Fibroblast of lung (primary cell): ENCODE results near the gene CLEC16A. TPM values are rescaled to one million over a fixed set of nuclear protein-coding genes. Genes with fewer than 3 reads are reported as not detected.

ENCODE experiments used
- DNase-seq, 2 donors: peaks; one replicate each; pipeline versions ENCODE4 v3.0.0 to v3.0.0-alpha.2; 2010; ENCODE audit warnings: low read depth in 2 of 2
- H2AFZ ChIP-seq: 2 replicates; pipeline ENCODE4 v1.5.1; 2012; ENCODE audit warnings: low read length, control low read depth, inconsistent platforms
- H3K27ac ChIP-seq: 2 replicates; pipeline ENCODE4 v1.5.1; 2011; ENCODE audit warnings: low read length, control low read depth; ENCODE audit not compliant: insufficient read depth
- H3K27me3 ChIP-seq: 2 replicates; pipeline ENCODE4 v1.5.1; 2011; ENCODE audit warnings: mild to moderate bottlenecking, low read length; ENCODE audit not compliant: control insufficient read depth, insufficient read depth
- H3K36me3 ChIP-seq: 2 replicates; pipeline ENCODE4 v1.5.1; 2011; ENCODE audit warnings: low read length; ENCODE audit not compliant: control insufficient read depth, insufficient read depth
- H3K4me1 ChIP-seq: 2 replicates; pipeline ENCODE4 v1.5.1; 2011; ENCODE audit warnings: low read length; ENCODE audit not compliant: control insufficient read depth, insufficient read depth; ENCODE audit errors: extremely low read depth
- H3K4me2 ChIP-seq: 2 replicates; pipeline ENCODE4 v1.5.1; 2011; ENCODE audit warnings: low read length, control low read depth; ENCODE audit not compliant: insufficient read depth; ENCODE audit errors: extremely low read depth
- H3K4me3 ChIP-seq, 4 experiments: fragments of 200-600 bp in 1 of 4; sonication (generic) in 1 of 4; replicated peaks in 1 of 4; 2 replicates each; pipeline ENCODE4 v1.5.1; 2011 to 2016; ENCODE audit warnings: low read length in 4 of 4, low read depth in 3 of 4, mild to moderate bottlenecking in 3 of 4, control low read depth in 2 of 4, inconsistent platforms in 1 of 4, mixed read lengths in 1 of 4; ENCODE audit not compliant: insufficient read depth in 1 of 4; ENCODE audit errors: control extremely low read depth in 1 of 4
- H3K79me2 ChIP-seq: 2 replicates; pipeline ENCODE4 v1.5.1; 2012; ENCODE audit warnings: mild to moderate bottlenecking, low read length, inconsistent platforms; ENCODE audit not compliant: control insufficient read depth, insufficient read depth
- H3K9ac ChIP-seq: 2 replicates; pipeline ENCODE4 v1.5.1; 2011; ENCODE audit warnings: mild to moderate bottlenecking, low read length, control low read depth; ENCODE audit not compliant: insufficient read depth
- H3K9me3 ChIP-seq: 2 replicates; pipeline ENCODE4 v1.5.1; 2012; ENCODE audit warnings: low read depth, low read length; ENCODE audit not compliant: control insufficient read depth, insufficient read depth
- H4K20me1 ChIP-seq: 2 replicates; pipeline ENCODE4 v1.5.1; 2011; ENCODE audit warnings: low read length; ENCODE audit not compliant: control insufficient read depth, insufficient read depth; ENCODE audit errors: extremely low read depth
- EZH2 ChIP-seq: IDR thresholded peaks from 2 replicates; pipeline ENCODE4 v1.5.1; 2012; ENCODE audit warnings: low read length, control low read depth, mild to moderate bottlenecking; ENCODE audit errors: missing control alignments
- polyA plus RNA-seq, 2 donors: library from polyadenylated mRNA; depleted of rRNA in 1 of 2; stranded (reverse) in 1 of 2; unstranded in 1 of 2; fragments of >200 nt; gene quantifications; 2 replicates each; pipeline ENCODE4 v1.2.1, GENCODE V29; 2011 to 2012; ENCODE audit warnings: missing spikeins in 1 of 2
- total RNA-seq: library from RNA; depleted of rRNA; stranded (reverse); fragments of >200 nt; gene quantifications from 2 replicates; pipeline ENCODE4 v1.2.1, GENCODE V29; 2014
- TF ChIP-seq, protein P1 (sequence below), 2 donors: IDR thresholded peaks in 1 of 2; conservative IDR thresholded peaks in 1 of 2; 1 replicate in 1 of 2; 2 replicates in 1 of 2; pipeline ENCODE4 v1.5.1; 2011 to 2012; ENCODE audit warnings: low read length in 2 of 2, control low read depth in 1 of 2, inconsistent platforms in 1 of 2, low read depth in 1 of 2, mild to moderate bottlenecking in 1 of 2

CLEC16A gene
- total and polyA plus RNA-seq, 2 donors (not counting 1 experiment from before 2014, with no cell fraction given): 9.1 to 22.0 TPM

DNA sequence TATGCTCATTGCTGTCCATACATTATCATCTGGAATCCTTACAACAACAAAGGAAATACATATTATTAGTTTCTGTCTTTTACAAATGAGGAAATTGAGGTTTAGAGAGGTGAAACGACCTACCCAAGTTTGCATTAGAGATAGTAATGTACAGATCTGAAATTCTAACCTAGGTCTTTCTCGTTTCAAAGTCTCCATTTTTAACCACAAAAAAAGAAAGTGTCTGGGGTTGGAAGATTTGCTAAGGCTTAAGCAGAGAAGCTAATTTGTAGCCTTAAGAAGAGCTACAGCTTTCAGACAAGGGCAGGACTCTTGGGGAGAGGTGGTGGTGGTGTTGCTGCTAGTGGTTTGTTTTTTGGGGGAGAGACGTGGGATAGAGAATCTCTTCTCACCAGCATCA is 48.2 kb upstream of the CLEC16A start:
- Histone ChIP-seq H3K9me3 (no peaks in the 10 kb centered on the region), H4K20me1 (no peaks in the 10 kb centered on the region), H3K27me3 (no peaks in the 10 kb centered on the region), H3K4me2 (no peak overlapping the region), H3K9ac (no peak overlapping the region), H3K4me1 (no peaks in the 10 kb centered on the region), H3K27ac (no peak overlapping the region), H2AFZ (no peak overlapping the region), H3K79me2 (no peaks in the 10 kb centered on the region), H3K4me3 (no peak overlapping the region), H3K36me3 (no peaks in the 10 kb centered on the region)
- no peak for DNase-seq
- no peak for TF ChIP-seq EZH2
- TF ChIP-seq, protein P1, sequence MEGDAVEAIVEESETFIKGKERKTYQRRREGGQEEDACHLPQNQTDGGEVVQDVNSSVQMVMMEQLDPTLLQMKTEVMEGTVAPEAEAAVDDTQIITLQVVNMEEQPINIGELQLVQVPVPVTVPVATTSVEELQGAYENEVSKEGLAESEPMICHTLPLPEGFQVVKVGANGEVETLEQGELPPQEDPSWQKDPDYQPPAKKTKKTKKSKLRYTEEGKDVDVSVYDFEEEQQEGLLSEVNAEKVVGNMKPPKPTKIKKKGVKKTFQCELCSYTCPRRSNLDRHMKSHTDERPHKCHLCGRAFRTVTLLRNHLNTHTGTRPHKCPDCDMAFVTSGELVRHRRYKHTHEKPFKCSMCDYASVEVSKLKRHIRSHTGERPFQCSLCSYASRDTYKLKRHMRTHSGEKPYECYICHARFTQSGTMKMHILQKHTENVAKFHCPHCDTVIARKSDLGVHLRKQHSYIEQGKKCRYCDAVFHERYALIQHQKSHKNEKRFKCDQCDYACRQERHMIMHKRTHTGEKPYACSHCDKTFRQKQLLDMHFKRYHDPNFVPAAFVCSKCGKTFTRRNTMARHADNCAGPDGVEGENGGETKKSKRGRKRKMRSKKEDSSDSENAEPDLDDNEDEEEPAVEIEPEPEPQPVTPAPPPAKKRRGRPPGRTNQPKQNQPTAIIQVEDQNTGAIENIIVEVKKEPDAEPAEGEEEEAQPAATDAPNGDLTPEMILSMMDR (conservative IDR thresholded peaks at IDR 0.05 in 1 of 2, IDR thresholded peaks at IDR 0.05 in 1 of 2; ENCODE audit: low read depth in 1 of 2, low read length in 2 of 2): no peak

DNA sequence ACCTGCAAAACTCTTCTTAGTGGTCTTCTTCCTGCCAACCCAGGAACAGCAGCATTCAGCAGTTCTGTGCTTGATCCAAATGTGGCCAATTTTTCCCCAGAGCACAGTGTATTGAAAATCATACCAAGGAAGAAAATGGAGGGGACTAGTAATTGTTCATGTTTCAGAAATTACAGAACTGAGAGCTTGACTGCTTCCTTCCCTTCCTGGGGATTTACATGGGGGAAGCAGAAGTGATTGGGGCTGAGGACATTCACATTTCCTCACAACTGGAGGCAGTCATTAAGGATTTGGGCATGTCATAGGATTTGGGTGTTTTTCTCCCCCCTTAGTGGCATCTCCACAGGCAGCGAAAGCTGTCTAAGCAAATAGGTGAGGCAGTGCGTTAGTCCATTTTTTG is 47.6 kb upstream of the CLEC16A start:
- Histone ChIP-seq H3K4me3 (no peak overlapping the region), H3K79me2 (no peaks in the 10 kb centered on the region), H3K9ac (no peak overlapping the region), H3K27ac (no peak overlapping the region), H3K4me1 (no peaks in the 10 kb centered on the region), H3K36me3 (no peaks in the 10 kb centered on the region), H2AFZ (no peak overlapping the region), H3K4me2 (no peak overlapping the region), H4K20me1 (no peaks in the 10 kb centered on the region), H3K9me3 (no peaks in the 10 kb centered on the region), H3K27me3 (no peaks in the 10 kb centered on the region)
- TF ChIP-seq, protein P1 (conservative IDR thresholded peaks at IDR 0.05 in 1 of 2, IDR thresholded peaks at IDR 0.05 in 1 of 2; ENCODE audit: low read depth in 1 of 2, low read length in 2 of 2): no peak
- no peak for TF ChIP-seq EZH2
- DNase-seq: no peak

DNA sequence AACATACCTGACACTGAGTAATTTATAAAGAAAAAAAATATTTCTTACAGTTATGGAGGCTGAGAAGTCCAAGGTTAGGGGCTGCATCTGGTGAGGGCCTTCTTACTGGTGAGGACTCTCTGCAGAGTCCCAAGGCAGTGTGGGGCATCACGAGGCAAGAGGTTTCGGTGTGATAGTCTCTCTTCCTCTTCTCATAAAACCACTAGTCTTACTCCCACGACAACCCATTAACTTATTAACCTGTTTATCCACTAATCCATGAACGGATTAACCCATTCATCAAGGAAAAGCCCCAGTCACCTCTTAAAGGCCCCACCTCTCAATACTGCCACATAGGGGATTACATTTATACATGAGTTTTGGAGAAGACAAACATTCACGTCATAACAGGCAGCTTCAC is 47.2 kb upstream of the CLEC16A start:
- Histone ChIP-seq H2AFZ (no peak overlapping the region), H3K4me3 (no peak overlapping the region), H3K79me2 (no peaks in the 10 kb centered on the region), H3K9me3 (no peaks in the 10 kb centered on the region), H3K9ac (no peak overlapping the region), H3K4me2 (no peak overlapping the region), H3K36me3 (no peaks in the 10 kb centered on the region), H3K27ac (no peak overlapping the region), H4K20me1 (no peaks in the 10 kb centered on the region), H3K4me1 (no peaks in the 10 kb centered on the region), H3K27me3 (no peaks in the 10 kb centered on the region)
- TF ChIP-seq EZH2: no peak
- TF ChIP-seq, protein P1 (conservative IDR thresholded peaks at IDR 0.05 in 1 of 2, IDR thresholded peaks at IDR 0.05 in 1 of 2; ENCODE audit: low read depth in 1 of 2, low read length in 2 of 2): no peak
- DNase-seq: no peak
